ENCODE measurements around the gene CDK5RAP2. TPM values are rescaled to one million over a fixed set of nuclear protein-coding genes. Genes with fewer than 3 reads are reported as not detected.

CDK5RAP2 gene
- total and polyA plus RNA-seq, 9 of the 15 experiments (the other 6 are each of a cell fraction or from before 2014, with no cell fraction given), result 19.9 to 68.8 (median 42.2) TPM

DNA sequence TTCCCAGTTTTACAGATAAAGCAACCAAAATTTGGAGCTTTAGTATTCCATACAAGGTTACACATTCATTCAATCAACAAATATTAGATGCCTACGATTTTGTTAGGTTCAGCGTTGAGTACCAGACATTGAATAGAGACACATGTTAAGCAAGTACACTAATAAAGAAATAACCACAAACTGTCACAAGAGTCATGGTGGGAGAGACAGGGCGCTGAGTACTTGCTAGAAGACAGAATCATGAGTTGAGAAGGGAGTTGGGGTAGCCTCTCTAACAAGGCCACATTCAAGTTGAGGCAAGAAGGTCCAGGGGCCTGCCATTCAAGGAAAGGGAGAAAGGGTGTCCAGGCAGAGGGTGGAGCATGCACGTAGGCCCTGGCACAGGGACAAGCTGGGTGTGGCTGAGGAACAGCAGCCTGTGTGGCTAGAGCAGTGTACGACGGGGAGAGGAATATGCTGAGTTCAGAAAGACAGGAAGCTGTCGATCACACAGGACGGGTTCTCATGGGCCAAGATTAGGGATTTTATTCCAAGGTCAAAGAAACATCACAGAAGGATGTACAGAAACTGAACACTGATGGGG, 17.0 kb downstream of the CDK5RAP2 start (continued):
- TF ChIP-seq, protein P1, sequence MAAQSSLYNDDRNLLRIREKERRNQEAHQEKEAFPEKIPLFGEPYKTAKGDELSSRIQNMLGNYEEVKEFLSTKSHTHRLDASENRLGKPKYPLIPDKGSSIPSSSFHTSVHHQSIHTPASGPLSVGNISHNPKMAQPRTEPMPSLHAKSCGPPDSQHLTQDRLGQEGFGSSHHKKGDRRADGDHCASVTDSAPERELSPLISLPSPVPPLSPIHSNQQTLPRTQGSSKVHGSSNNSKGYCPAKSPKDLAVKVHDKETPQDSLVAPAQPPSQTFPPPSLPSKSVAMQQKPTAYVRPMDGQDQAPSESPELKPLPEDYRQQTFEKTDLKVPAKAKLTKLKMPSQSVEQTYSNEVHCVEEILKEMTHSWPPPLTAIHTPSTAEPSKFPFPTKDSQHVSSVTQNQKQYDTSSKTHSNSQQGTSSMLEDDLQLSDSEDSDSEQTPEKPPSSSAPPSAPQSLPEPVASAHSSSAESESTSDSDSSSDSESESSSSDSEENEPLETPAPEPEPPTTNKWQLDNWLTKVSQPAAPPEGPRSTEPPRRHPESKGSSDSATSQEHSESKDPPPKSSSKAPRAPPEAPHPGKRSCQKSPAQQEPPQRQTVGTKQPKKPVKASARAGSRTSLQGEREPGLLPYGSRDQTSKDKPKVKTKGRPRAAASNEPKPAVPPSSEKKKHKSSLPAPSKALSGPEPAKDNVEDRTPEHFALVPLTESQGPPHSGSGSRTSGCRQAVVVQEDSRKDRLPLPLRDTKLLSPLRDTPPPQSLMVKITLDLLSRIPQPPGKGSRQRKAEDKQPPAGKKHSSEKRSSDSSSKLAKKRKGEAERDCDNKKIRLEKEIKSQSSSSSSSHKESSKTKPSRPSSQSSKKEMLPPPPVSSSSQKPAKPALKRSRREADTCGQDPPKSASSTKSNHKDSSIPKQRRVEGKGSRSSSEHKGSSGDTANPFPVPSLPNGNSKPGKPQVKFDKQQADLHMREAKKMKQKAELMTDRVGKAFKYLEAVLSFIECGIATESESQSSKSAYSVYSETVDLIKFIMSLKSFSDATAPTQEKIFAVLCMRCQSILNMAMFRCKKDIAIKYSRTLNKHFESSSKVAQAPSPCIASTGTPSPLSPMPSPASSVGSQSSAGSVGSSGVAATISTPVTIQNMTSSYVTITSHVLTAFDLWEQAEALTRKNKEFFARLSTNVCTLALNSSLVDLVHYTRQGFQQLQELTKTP (IDR thresholded peaks at IDR 0.05; ENCODE audit: low read depth in 1 of 2, partially characterized antibody in 2 of 2), result no peak
- TF ChIP-seq SRSF7 (optimal IDR thresholded peaks at IDR 0.05; ENCODE audit: low read depth, low read length) (no peak), MYBL2 (IDR thresholded peaks at IDR 0.05; ENCODE audit: low read depth) (no peak), MYBL2 (CRISPR knock-in tag; IDR thresholded peaks at IDR 0.05; ENCODE audit: borderline replicate concordance) (no peak), ETV5 (CRISPR knock-in tag; IDR thresholded peaks at IDR 0.05; ENCODE audit: low read depth) (no peak), TCFL5 (CRISPR knock-in tag; conservative IDR thresholded peaks at IDR 0.05) (no peak), SMAD4 (CRISPR knock-in tag; conservative IDR thresholded peaks at IDR 0.05) (no peak), SREBF1 (IDR thresholded peaks at IDR 0.05; ENCODE audit: borderline replicate concordance, low read depth, low read length) (no peak), ELF4 (CRISPR knock-in tag; IDR thresholded peaks at IDR 0.05) (no peak), TBL1XR1 (IDR thresholded peaks at IDR 0.05; ENCODE audit: low read length in 2 of 2) (no peak), ZNF644 (tag; IDR thresholded peaks at IDR 0.05; ENCODE audit: low read depth) (no peak)
- TF ChIP-seq, protein P2, sequence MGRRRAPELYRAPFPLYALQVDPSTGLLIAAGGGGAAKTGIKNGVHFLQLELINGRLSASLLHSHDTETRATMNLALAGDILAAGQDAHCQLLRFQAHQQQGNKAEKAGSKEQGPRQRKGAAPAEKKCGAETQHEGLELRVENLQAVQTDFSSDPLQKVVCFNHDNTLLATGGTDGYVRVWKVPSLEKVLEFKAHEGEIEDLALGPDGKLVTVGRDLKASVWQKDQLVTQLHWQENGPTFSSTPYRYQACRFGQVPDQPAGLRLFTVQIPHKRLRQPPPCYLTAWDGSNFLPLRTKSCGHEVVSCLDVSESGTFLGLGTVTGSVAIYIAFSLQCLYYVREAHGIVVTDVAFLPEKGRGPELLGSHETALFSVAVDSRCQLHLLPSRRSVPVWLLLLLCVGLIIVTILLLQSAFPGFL (CRISPR knock-in tag; IDR thresholded peaks at IDR 0.05), result no peak

Data from K562 (cell line).